HT1080 (cell line): ENCODE measurements around the gene VAC14. TPM values are rescaled to one million over a fixed set of nuclear protein-coding genes. Genes with fewer than 3 reads are reported as not detected.

Source experiments
- DNase-seq: peaks from one replicate; pipeline ENCODE4 v3.0.0-alpha.2; 2015; ENCODE audit warnings: low read depth
- total RNA-seq: library from RNA; depleted of rRNA; stranded (reverse); fragments of >200 nt; shearing (Covaris generic); gene quantifications from 2 replicates; pipeline ENCODE4 v1.2.3, GENCODE V29; 2014

Gene VAC14
- total RNA-seq, 1 experiment from 2014 or later: 103 TPM

DNA sequence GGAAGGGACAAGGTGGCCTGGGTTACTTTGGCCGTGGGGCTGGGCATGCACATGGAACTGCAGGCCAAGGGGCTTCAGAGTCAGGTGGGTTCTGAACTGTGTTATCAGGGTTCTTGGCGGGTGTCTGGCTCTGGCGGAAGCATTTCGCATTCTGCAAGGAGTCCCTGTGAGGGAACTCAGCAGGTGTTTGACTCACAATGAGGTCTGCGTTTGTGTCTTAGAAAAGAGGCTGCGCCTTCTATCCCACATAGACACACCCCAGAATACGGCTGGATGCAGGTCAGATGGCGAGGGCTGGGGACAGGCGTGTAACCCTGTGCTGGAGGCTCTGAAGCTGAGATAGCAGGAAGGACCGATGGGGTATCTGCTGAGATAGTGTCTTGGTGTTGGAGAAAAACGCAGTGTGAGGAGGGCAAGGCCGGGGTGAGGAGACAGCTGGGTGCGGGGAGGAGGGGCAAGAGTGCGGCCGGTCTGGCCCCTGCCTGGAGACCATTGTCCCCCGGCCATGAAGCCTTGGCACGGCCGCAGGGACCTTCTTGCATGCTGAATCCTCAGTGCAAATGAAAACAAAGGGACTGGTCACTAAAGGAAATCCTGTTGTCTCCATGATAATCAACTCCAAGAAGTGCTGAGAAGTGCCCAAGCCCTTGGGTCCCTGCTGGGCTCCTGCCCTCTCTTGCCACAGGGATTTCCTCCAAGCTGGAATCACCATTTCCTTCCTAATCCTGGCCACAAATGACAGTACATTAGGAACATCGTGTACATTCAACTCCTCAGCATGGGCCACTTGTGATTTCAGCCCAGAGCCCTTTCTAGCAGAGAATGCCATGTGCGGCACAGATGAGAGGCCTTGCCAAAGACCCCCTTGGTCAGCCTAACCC lies 92.4 kb downstream of the VAC14 start:
- DNase-seq: no peak

DNA sequence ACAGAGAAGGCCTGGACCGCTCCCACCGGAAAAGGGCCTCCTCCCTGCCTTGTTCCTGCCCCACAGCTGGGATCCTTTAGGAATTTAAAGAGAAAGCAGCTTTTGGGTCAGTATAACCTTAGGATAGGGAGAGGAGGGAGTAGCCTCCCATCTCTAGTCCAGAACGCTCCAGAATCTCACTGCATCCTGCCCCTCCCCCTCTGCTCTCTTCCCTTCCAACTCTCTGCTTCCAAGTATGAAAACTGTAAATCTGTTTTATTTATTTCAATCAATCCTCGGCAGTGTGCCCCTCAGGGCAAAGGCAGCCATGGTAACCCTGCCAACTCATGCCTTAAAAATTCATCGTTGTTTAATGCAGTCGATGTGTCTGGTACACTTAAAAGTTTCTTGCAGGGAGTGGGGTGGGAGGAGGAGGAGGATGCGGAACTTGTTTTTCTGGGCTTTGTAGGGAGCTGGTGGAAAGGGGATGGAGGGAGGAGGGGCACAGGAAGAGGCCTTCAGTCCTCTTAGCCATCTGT lies 94.0 kb downstream of the VAC14 start:
- DNase-seq: peak; percentile 83

DNA sequence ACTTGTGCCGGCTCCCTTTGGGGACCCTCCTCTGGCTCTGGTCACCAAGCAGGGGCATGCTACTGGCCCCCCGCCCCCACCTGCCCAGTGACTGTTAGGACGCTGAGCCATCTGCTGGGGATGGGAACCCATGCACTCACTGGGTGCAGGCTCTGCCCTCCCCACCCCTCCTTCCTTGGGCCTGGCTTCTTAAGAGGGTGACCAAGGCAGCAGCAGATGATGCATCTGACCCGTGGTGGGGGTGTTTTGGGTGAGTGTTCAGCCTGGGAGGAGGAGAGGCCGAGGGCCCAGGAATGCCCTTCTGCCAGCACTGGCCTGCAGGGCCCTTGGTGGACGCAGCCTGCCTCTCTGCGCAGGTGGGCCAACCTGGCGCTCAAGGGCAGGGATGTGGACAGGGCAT lies 95.9 kb downstream of the VAC14 start:
- DNase-seq: no peak

DNA sequence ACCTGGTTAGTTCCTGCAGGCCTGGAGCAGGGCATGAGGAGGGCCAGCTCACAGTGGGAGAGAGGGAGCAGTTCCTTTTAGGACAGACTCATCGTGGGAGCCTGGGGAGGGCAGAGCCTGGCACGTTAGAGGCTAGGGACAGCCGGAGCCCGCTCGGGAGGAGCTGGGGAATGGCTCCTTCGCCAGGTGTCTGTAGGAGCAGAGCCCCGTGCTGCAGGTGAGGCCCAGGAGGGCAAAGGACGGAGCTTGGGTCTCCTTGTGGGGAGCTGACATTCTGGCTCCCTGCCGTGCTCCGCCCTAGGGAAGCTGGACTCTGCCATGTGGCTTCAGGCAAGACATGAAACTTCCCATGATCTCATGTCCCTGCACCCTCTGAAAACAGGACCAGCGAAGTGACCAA lies 96.4 kb downstream of the VAC14 start:
- no peak for DNase-seq

DNA sequence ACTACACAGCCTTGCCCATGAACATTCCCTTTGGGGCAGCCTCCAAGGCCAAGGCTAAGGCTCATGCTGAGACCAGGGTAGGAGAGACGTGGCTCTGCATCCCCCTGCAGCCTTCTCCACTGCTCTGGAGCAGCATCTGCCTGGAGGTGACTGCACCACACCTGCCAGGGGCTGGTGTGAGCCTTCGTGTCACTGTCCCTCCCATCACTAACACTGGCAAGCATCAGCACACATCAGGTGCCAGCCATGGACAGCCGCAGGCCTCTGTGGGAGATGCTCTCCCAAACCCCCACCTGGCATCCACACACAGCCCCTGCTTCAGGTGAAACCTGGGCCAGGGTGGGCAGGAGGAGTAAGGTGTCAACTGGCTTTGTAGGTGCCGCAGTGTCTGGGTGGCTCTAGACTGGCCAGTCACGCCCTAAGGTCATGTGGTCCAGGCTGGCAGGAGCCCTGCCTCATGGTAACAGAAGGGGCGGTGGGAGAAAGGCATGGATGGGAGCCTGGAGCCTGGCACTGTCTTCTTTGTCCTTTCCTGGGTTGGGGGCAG lies 97.0 kb downstream of the VAC14 start:
- no peak for DNase-seq

DNA sequence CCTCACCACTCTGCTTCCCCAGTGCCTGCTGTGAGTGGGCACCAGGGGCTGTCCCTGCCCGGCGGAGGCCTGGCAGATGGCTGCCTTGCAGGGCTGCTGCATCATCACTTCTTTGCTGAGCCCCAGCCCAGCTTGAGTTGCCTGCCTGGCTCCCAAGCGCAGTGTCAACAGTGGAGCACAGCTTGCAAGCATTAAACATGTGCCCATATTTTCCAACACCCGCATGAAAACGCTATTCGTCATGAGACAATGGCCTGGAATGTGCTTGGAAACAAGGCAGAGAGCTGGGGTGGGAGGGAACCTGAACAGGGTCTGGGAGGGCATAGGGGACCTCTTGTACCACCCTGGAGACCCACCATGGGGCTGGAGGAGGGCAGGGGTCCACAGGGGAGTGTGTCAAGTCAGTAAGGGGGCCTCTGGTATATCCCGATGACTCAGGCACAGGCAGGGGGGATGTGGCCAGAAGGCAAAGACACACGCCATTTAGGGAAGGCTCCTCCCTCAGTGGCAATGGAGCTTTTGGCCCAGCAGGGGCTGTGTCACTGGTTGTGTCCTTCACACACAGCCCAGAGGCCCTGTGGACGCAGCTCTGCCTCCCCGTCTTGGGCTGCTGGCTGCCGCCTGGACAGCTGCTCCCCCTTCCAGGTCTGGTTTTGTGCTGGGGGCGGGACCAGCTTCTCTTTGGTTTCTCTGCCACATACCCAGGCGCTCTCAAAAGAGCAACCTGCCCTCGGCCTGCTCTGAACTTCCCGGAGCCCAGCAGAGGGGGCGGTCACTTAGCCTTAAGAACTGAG lies 97.7 kb downstream of the VAC14 start:
- peak; percentile 33 for DNase-seq

DNA sequence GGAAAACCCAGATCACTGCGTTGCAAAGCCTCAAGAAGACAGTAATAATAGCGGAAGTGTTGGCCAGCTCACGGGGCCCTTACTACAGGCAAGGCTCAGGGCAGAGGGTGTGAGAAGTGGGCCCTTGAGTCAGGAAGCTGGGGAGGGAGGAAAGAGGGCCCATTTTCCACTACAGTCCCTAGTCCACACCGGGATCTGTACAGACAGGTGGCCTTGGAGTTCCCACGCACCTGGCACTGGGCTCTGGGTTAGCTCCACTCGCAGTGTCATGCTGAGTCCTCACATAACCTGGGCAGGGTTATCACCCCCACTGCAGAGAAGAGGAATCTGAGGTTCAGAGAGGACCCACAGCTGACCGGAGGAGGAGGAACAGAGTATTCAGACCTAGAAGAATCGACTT lies 98.3 kb downstream of the VAC14 start:
- no peak for DNase-seq

DNA sequence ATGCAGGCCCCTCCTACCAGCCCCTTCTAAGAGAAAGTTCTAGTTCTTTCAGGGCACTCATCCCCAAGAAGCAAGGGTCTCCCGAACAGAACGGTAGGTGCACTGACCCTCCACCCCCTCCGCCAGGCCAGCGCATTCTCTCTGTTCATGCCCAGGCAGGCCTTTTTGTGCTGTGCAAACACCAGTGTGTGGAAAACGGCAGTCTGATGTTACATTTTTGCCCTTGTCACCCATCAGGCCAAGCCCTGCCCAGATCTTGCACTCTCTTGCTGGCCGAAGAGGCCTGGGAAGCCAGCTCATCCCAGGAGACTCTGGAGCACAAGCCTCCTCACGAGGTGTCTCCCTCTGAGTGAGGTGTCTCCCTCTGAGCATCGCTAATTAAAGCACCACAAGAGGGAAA lies 99.0 kb downstream of the VAC14 start:
- DNase-seq: no peak

DNA sequence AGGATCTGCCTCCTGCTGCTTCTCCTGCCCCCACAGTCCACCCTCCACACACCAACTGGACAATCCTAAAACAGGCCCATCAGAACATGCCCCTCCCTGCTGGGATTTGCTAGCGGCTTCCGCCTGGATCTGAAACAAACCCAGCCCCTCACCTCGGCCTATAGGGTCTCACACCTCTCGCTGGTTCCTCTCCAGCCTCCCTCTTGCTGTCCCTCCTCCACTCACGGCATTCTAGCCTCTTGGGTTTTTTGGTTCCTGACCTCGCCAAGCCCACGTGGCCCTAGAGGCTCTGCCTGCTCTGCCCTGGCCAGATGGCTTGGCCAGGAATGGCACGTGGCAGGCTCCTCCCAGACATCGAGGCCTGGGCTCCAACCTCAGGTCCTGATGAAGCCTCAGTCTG lies 99.4 kb downstream of the VAC14 start:
- DNase-seq: no peak

DNA sequence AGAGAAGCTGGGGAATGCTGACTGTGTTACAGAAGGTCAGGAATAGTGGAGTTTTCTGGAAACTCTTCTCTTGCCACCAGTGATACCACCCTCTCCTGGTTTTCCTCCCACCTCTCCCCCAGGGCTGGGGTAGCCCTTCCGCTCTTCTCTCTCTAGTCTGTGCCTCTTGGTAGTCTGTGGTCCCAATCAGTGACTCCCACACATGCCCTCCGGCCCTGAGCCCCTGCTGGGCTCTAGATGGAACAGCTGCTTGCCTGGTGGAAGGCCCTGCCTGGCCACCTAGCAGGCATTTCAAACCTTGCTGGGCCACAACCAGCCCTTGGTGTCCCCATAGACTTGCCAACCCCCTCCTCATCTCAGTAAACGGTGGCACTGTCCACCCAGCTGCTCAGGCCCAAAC lies 99.9 kb downstream of the VAC14 start:
- no peak for DNase-seq

DNA sequence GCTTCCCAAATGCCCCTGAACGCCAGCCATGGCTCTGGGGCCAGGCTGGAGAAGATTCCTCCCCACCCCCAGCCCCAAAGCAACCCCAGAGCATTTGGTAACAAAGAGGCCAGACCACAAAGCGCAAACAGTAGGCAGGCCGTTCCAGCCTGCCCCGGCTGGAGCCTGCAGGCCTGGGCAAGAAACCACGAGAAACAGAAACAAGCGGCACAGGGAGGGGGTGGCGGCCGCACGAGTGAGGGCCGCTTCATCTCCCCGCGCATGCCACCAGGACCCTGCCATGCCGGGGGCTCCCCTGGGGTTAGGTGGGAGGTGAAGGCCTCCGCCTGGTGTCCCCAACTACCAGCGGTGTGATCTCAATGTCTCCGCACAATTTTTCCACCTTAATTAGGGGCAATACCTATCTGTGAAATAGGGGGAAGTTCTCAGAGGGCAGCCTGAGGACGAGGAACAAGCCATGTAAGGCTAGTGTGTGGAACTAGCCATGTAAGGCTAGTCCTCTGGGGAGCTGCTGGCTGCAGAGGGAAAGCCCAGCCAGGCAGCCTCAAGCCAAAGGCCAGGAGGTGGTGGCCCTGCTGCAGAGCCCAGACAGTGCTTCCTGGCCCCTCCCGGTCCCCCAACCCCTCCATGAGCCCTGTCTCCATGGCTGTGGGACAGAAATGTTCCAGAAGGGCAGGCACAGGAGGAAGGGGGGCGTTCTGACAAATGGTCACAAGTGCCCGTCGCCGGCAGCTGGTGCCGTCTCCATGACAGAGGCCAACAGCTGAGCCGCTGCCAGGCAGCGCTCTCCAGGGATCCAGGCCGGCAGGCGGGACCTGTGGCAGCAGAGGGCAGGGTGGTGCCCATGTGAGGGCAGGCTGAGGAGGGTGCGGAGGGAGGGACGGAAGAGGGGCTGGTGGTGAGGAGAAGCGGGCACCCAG lies 100.6 kb downstream of the VAC14 start:
- no peak for DNase-seq

DNA sequence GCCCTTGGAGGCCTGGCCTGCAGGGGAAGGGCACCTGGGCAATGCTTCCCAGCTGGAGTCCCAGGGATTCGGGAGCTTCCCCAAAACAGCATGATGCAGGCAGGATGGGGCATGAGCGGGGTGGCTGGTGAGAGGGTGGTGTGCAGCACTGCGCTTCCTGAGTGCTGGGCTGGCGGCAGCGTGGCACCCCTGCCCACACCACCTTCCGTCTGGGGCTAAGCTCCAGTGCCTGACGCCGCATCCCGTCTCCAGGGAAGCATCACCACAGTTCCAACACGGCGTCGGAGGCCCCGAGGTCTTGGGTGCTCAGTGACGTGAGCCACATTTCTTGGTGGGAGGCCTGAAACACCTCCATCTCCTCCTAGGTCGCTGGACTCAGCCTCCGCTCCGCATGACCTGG lies 101.3 kb downstream of the VAC14 start:
- DNase-seq: no peak

DNA sequence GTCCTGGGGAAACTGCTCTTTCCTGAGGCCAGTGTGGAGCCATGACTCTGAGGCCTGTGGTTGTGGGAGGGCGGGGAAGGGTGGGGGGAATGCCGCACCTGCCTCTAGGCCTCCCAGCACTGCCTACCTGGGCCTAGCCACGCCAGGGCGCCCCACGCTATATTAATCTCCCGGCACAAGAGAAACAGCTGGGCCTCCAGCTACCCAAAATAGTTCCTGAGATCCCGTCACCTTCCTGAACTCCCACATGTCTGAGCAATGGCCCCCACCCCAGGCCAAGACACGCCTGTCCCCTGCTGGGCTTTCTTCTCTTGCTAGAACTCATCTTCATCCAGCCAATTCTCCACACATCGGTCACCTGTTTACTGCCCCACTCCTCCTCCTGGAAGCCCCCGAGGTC lies 102.1 kb downstream of the VAC14 start:
- DNase-seq: no peak

DNA sequence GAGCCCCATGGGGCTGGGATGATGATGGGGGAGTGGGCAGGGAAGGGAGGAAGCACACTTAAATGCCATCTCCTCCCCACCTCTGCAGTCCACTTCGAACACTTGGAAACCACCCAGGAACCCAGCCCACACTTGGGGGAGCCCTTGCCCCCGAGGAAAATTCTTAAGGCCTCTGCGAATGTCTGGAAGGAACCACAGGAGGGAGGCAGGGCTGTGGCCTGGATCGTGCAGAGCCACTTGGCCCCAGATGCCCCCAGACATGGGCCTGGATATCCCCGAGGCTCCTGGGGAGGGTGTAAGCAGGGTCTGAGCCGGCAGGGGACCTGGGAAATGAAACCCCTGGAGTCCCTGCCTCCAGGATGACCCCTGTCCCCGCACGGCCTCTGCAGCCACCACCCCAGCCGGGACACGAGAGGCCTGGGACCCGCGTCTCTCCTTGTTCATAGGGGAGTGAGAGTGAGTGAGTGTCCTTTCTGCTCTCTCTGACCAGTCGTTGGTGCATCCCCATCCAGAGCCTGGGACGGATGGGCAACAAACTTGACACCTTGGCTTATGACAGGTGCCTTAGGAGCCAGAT lies 103.3 kb downstream of the VAC14 start:
- DNase-seq: no peak

DNA sequence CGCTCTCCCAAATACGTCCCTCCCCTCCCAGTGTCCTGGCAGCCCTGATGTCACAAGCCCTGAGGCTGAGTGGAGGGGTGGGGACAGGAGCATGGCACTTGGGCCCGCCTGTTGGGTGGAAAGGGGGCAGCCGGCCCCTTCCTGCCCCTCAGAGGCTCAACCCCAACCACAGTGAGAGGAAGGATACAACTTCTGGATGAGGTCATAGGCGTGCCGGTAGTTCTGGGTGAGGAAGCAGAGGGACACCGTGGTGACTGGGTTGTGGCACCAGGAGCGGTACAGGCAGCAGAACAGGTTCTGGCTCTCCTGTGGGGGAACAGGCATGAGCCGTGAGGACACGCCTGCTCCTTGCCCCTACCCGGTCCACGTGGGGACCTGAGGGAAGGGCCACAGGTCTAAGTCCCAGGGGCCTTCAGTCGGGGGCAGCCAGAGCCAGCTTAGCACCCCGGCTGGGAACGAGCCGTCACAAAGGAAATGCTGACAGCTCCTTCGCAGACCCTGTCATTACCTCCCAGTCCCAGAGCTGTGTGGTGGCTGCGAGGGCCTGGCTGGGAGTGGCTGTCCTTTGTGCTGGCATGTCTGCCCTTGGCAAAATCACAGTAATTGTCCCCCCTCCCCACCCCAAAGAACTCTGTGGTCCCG lies 103.9 kb downstream of the VAC14 start:
- no peak for DNase-seq

DNA sequence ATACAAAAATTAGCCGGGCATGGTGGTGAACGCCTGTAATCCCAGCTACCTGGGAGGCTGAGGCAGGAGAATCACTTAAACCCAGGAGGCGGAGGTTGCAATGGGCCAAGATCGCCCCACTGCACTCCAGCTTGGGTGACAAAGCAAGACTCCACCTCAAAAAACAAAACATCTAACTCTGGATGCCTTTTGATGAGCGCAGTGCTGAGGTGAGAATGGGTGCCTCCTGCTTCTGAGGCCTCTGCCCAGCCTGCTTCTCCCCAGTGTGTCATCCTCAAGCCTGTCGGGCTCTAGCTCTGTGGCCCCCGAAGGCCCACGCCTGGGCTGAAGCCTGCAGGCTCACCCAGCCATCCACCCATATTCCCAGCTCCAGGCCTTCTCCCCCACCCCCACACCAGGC lies 104.6 kb downstream of the VAC14 start:
- DNase-seq: no peak

DNA sequence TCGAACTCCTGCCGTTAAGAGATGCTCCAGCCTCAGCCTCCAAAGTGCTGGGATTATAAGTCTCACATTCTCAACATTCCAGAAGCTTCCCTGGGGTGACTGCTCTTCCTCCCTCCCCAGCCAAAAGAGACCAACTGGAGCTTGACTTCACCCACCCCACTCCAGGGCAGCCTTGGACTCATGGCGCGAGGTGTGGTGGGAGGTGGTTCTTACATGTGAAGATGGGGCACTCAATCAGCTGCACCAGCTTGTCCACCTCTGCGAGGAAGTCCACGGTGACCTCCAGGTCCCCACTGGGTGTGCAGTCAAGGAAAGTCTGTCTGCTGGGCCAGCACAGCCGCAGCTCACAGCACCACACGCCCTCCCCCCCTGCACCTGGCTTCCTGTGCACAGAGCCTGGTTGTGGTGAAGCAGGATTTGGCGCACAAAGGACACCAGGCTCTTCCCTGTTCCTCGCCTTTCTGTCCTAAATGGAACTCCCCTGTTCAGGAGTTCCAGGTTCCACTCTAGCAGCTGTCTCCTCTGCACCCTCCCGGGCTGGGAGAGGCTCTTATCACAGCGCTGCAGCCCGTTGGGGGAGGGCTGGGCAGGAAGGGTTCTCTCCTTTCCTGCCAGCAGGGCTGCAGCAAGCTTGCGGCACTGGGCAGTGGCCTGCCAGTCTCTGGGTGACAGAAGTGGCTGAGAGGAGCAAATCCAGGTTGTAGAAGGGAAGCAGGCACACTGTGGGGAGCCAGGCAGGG lies 105.5 kb downstream of the VAC14 start:
- DNase-seq: peak; percentile 34

DNA sequence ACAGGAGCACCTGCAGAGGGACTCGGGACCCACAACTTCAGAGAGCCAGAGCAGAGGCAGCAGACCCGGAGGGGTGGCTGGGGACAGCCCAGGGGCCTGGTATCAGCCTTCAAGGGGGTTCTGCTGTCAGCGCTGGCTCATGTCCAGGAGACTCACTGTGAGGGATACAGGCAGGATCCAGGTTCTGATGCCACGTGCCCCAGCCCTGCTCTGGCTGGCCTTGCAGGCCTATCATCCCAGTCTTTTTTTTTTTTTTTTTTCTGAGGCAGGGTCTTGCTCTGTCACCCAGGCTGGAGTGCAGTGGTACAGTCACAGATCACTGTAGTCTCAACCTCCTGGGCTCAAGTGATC lies 106.1 kb downstream of the VAC14 start:
- DNase-seq: no peak

DNA sequence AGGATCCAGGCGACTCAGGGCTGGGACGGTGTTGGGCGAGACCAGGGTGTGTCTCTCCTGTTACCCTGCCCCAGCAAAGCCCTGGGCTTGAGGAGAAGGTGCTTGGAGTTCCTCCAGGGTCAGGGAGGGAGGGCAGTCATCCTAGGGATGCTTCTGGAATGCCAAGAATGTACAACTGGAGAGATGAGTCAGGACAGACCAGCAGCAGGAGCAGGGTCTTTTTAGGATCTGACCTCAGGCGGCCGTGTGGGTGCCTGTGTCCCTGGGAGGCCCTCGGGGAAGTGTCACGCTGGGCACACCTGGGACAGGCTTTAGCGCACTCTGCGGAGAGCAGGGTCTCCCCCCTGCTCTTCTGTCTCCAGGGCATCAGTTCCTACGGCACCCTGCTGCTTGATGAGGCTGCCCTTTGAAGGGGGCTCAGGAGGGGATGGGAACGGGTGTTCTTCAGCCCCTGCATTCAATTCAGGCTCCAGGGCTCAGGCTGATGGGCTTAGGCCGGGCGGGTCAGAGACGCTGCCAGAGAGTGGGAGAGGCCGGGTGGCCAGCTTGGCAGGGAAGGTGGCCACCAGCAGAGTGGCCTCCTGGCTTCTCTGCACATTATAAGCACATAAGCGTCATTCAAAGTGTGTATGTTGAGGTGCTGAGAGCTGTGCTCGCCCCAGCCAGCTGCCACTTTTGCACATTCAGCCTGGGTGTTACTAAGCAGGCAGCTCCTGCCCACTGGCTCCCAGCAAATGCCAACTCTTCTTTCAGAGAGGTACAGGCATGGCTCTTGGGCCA lies 106.7 kb downstream of the VAC14 start:
- peak; percentile 86 for DNase-seq
